AG04450 (cell line): ENCODE measurements around the gene SUSD4. TPM values are rescaled to one million over a fixed set of nuclear protein-coding genes. Genes with fewer than 3 reads are reported as not detected.
A peak's percentile ranks its signal among the peaks of the same experiment; 100 is the strongest.

ENCODE experiments used
- CTCF ChIA-PET: fragments of 300-600, 350-600 bp; formaldehyde crosslinking; extraction: SDS; loops from one replicate; lab custom pipeline; 2022; ENCODE audit warnings: antibody characterized with exemption, inconsistent platforms; lab: Charles Lee
- POLR2A ChIA-PET: fragments of 350-600 bp; formaldehyde crosslinking; extraction: SDS; loops from one replicate; lab custom pipeline; 2021; ENCODE audit warnings: antibody characterized with exemption, inconsistent platforms; lab: Yijun Ruan, JAX
- DNase-seq: peaks from one replicate; pipeline ENCODE4 v3.0.0-alpha.2; 2011; ENCODE audit warnings: low read depth, low spot score
- H3K27ac ChIP-seq: one replicate; pipeline ENCODE4 v1.5.1; 2012; ENCODE audit warnings: low read depth, low read length, control low read depth
- H3K27me3 ChIP-seq: one replicate; pipeline ENCODE4 v1.6.0; 2012; ENCODE audit warnings: low read length; ENCODE audit not compliant: control insufficient read depth, insufficient read depth
- H3K4me3 ChIP-seq: 2 replicates; pipeline ENCODE4 v1.5.1; 2011; ENCODE audit warnings: mild to moderate bottlenecking, low read depth, low read length, control low read depth
- H3K9me3 ChIP-seq: 2 replicates; pipeline ENCODE4 v1.5.1; 2012; ENCODE audit warnings: low read length; ENCODE audit not compliant: control insufficient read depth, insufficient read depth
- polyA minus RNA-seq: library from RNA; depleted of rRNA, polyadenylated mRNA; stranded (reverse); fragments of >200 nt; gene quantifications from 2 replicates; pipeline ENCODE4 v1.2.3, GENCODE V29; 2011; rRNA and poly(A)+ RNA removed
- polyA plus RNA-seq: library from polyadenylated mRNA; depleted of rRNA; stranded (reverse); fragments of >200 nt; gene quantifications from 2 replicates; pipeline ENCODE4 v1.2.3, GENCODE V29; 2011; rRNA removed
- TF ChIP-seq, protein P1 (sequence below): IDR thresholded peaks from 2 replicates; pipeline ENCODE4 v1.5.1; 2011; ENCODE audit warnings: low read depth, low read length, control low read depth, inconsistent platforms

Gene SUSD4, protein sequence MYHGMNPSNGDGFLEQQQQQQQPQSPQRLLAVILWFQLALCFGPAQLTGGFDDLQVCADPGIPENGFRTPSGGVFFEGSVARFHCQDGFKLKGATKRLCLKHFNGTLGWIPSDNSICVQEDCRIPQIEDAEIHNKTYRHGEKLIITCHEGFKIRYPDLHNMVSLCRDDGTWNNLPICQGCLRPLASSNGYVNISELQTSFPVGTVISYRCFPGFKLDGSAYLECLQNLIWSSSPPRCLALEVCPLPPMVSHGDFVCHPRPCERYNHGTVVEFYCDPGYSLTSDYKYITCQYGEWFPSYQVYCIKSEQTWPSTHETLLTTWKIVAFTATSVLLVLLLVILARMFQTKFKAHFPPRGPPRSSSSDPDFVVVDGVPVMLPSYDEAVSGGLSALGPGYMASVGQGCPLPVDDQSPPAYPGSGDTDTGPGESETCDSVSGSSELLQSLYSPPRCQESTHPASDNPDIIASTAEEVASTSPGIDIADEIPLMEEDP
- polyA plus RNA-seq = 0.12 and 0.29 TPM in 2 replicates
- polyA minus RNA-seq = 0.13 and 0.69 TPM in 2 replicates

DNA sequence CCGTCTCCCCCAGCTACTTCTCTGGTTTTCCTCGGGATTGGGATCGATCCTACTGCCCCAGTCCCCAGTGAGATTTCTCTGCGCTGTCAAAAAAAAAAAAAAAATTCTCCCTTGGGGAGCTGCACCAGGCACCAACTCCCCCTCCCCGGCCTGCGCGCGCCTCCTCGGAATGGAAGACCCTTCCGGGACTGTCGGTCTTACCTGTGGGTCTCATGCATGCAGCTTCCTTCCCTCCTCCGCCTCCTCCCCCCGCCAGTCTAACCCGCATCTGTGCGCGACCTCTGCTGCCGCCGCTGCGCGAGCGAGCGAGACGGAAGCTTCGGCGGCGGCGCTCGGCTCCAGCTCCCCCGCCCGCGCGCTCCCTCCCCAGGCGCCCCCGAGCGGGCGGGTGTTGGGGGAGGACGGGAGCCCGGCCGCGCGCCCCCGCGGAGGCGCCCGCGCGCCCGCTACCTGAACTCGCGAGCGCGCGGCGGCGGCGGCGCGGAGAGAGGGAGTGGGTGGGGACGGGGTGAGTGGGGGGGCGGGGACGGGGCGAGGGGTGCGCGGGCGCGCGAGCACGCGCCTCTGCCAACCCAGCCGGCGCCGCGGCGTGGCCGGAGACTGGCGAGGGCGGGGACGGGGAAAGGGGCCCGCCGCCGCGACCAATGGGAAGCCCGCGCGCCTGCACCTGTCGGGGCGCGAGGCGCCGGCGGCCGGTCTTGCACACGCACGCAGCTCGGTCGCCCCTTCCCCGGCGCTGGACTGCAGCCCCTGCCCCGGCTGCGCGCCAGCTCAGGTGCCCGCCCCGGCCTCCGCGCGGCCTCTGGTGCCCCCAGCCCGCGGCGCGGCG is at the start of gene SUSD4:
TSS of gene SUSD4 (minus strand) at position 321 of the 829 bp plus-strand sequence. CDS start 751 bp downstream, outside the sequence.
- POLR2A ChIA-PET = interaction anchor here (0.7 kb wide), 2 partner anchors 238 to 651 kb away, joined by 3 to 5 read pairs; no protein-coding TSS in a partner anchor
- no peak for DNase-seq
- Histone ChIP-seq H3K27me3 (peaks cover 58% of the 10 kb centered on the region), H3K4me3 (peak within 1 kb of the TSS; percentile 40), H3K27ac (no peak within 1 kb of the TSS), H3K9me3 (no peaks in the 10 kb centered on the region; the same call in 1 of the 2 replicates)
- TF ChIP-seq, protein P1, sequence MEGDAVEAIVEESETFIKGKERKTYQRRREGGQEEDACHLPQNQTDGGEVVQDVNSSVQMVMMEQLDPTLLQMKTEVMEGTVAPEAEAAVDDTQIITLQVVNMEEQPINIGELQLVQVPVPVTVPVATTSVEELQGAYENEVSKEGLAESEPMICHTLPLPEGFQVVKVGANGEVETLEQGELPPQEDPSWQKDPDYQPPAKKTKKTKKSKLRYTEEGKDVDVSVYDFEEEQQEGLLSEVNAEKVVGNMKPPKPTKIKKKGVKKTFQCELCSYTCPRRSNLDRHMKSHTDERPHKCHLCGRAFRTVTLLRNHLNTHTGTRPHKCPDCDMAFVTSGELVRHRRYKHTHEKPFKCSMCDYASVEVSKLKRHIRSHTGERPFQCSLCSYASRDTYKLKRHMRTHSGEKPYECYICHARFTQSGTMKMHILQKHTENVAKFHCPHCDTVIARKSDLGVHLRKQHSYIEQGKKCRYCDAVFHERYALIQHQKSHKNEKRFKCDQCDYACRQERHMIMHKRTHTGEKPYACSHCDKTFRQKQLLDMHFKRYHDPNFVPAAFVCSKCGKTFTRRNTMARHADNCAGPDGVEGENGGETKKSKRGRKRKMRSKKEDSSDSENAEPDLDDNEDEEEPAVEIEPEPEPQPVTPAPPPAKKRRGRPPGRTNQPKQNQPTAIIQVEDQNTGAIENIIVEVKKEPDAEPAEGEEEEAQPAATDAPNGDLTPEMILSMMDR = no peak
- CTCF ChIA-PET = interaction anchor here (0.9 to 3.9 kb wide), 2 partner anchors 231 to 240 kb away, joined by 3 to 17 read pairs; no protein-coding TSS in a partner anchor

DNA sequence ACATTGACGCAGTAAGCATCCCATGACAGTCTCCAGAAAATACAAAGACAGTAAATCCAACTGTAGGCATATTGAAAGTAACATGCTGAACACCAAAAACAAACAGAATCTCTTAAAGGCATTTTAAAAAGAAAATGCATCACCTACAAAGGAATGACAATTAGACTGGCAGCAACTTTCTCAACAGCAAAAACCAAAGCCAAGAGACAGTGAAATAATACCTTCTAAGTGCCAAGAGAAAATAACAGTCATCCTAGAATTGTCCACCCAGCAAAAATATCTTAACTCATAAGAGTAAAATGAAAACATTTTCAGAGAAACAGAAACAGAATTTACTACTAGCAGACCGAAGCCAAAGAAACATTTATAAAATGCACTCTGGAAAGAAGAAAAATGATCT is 49.2 kb upstream of the SUSD4 start:
- no peak overlapping the region for H3K4me3 ChIP-seq
- DNase-seq = no peak
- no peak overlapping the region for H3K27ac ChIP-seq
- ChIA-PET CTCF (no interaction called here), POLR2A (no interaction called here)
- no peaks in the 10 kb centered on the region for H3K9me3 ChIP-seq
- H3K27me3 ChIP-seq = no peaks in the 10 kb centered on the region
- TF ChIP-seq, protein P1 = no peak

- no peak for DNase-seq
- no peaks in the 10 kb centered on the region for H3K27me3 ChIP-seq
- no peaks in the 10 kb centered on the region for H3K9me3 ChIP-seq
- CTCF ChIA-PET = interaction anchor here (1.3 to 2.7 kb wide), 2 partner anchors 278 to 282 kb away, joined by 3 to 13 read pairs; no protein-coding TSS in a partner anchor
- POLR2A ChIA-PET = interaction anchor here (0.9 to 1.6 kb wide), 3 partner anchors 10 to 699 kb away, joined by 3 to 7 read pairs (median 4); partner anchors contain the start of genes AIDA and BROX
- no peak overlapping the region for H3K27ac ChIP-seq
- no peak overlapping the region for H3K4me3 ChIP-seq
- TF ChIP-seq, protein P1 = no peak
These were observed 47.7 kb upstream of the SUSD4 start for GRCh38 chr1:223411710-223412109.

DNA sequence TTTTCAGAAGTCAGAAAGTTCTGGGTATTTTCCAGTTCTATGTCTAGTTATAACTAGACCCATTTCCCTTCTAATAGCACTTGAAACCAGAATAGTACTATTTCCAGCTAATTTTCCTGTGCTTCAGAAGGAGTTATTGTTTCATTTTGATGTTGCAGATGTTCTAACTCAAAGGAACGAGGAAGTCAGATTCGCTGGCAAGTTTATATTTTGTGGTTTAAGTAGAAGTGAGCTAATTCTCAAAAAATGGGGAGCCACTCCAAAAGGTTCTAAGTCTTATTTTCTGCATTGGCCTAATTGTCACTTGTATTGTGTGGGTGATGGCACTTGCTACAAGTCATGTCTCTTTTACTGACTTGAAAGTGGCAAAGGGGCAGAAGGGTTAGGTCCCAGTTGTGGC is 47.3 kb upstream of the SUSD4 start:
- Histone ChIP-seq H3K27me3 (no peaks in the 10 kb centered on the region), H3K27ac (no peak overlapping the region), H3K4me3 (no peak overlapping the region), H3K9me3 (no peaks in the 10 kb centered on the region)
- ChIA-PET CTCF (interaction anchor here (0.9 to 2.7 kb wide), 2 partner anchors 277 to 287 kb away, joined by 3 to 13 read pairs; no protein-coding TSS in a partner anchor), POLR2A (interaction anchor here (0.5 to 1.6 kb wide), 4 partner anchors 9 to 698 kb away, joined by 3 to 7 read pairs (median 4); partner anchors contain the start of genes AIDA and BROX)
- TF ChIP-seq, protein P1 = no peak
- peak; percentile 65 for DNase-seq
